LoVo (cell line): ENCODE data around the gene DLD.
"Not testable (repeated sequence)": the region's sequence is repeated elsewhere in the genome, so short reads cannot be mapped to it uniquely, and the experiment has no call there.

Source experiments
- DNase-seq: peaks from one replicate; pipeline ENCODE4 v3.0.0-alpha.2; 2016; ENCODE audit warnings: low spot score

The DLD gene

GRCh38 chr7:107874605-107875446 lies 16.2 kb upstream of the DLD start:
- DNase-seq = peak; percentile 74

DNA sequence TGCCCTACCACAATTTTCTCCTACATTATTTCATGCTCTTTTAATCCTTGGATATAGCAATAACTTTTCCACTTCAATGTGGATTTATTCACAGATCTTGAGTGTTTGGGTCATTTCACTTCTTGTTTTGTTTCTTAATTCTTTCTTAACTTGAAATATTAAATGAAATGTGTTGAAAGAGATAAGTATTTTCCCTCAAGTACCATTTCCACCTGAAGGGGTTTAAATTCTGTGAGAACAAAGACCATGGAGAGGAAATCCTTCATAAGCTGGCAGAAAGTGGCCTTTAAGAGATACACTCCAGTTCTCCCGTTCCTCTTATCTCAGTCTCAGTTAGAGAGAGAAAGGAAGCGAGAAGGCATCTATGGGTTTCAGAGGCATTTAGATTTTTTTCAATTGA lies 14.1 kb upstream of the DLD start:
- DNase-seq = no peak

- no peak for DNase-seq
Observed at GRCh38 chr7:107877731-107878382, 13.1 kb upstream of the DLD start.

GRCh38 chr7:107878636-107879035 lies 12.3 kb upstream of the DLD start:
- no peak for DNase-seq

GRCh38 chr7:107879400-107880035 lies 11.5 kb upstream of the DLD start:
- DNase-seq = peak; percentile 80

DNA sequence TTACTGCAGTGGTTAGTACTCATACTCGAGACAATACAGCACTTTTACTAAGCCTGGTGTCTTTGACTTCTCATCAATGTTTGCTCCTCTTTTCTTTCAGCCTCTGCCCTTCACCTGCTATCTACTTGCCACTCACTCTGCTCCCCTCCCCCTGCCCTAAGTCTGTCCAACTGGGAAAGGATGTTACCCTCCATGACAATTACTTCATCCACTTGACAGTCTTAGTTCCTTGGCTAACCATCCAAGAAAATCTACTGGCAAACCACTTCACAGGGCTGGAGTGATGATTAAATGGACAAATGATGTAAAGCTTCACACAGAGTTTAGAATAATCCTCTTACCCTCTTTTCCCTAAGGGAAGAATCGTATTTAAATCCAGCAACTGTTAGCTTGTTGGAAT lies 8.2 kb upstream of the DLD start:
- DNase-seq = no peak

DNA sequence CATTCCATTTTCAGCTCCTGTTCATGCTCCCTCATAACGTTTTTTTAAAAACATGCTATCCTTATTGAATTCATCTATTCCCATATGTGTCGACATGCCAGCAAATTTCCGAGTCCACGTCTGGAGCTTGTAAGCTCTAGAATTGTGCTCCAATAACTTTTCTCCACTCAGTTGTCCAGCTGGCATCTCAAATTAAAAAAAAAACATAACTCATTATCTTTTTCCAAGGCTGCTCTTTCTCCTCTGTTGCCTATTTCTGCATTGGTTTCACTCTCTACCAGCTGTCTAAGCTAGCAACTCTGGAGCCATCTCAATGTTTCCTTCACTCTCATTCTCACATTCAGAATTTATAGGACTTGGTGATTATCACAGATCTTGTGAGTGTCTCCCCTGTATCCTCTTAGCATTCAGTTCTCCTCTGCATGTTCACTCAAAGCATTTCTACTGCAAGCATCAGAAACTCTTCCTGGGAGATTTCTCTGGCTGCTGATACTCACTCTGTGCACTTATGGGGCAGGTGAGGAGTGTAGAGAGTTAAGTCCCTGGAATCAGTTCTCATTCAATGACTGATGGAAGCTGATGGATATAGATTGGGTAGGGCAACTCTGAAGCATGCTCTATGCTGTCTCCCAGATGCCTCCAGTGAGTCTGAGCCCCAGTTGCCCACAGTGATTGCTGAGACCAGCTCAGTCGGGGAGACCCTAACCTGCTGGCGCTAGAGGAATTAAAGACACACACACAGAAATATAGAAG lies 6.7 kb upstream of the DLD start:
- no peak for DNase-seq

GRCh38 chr7:107887827-107888226 lies 3.2 kb upstream of the DLD start:
- DNase-seq = not testable (repeated sequence)

DNA sequence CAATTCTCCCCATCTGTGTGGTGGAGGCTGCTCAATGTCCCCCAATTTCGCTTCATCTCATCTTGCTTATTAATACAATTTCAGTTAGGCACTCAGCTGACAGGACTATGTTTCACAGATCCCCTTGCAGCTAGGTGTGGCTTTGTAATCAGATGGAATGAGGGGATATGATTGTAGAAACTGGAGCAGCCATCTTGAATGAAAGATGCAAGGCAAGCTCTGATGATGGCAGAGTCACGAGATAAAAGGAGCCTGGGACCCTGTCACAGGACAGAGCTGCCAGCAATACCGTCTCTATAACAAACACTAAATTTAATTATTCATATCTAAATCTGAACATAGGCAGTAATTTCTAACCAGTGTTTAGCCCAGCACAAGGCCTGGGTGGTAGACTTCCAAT lies 991 bp upstream of the DLD start:
- no peak for DNase-seq

DNA sequence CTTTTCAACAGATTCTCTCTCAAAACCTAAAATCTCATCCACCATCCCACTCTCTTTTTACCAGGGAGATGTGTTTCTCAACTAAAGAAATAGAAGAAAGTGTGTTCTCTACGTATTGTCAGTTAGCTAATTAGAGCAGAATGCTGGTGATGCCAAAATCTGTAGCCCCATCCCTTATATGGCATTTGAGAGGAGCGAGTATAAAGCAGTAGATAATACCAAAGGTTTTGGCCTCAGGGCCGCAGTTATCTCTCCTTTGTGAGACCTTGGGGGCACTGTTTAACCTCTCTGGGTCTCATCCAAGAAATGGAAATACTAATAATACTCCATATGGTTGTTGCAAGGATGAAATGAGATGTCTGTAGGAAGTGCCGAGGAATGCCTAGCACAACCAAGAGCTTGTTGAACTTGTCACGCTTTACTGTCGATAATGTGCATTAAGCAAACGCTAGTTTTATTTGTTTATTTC lies 456 bp upstream of the DLD start:
- DNase-seq = no peak

DNA sequence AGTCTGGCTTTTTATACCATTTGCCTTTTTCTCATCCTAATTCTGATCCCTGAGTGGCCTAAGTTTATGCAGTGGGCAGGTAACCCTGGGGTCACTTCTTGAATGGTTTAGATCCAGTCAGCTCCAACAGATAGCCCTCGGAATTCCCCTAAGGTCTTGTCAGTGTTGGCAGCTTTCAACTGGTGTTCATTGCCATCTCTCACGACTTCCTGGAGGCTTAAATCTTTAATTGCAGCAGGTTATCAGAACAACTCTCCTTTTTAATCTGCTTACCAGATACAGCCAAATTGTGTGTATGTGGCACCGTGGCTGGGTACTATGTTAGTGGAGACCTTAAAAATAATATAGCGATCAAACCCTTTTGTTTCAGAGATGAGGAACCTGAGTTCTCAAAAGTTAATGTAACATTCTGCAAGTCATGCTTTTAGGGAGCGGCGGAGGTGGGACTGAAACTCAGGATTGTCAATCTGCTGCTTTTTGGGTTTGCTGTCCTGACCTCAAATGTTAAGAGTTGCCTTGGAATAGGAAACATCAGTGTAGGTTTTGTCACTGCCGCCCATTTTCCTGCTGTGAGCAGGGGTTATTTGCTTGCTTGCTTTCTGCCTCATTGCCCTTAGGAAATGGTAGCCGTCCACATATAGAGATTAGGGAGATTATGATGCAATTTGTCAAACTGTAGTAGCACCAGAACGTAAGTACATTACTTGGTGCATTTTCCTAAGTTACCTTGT lies 818 bp downstream of the DLD start:
- DNase-seq = no peak

DNA sequence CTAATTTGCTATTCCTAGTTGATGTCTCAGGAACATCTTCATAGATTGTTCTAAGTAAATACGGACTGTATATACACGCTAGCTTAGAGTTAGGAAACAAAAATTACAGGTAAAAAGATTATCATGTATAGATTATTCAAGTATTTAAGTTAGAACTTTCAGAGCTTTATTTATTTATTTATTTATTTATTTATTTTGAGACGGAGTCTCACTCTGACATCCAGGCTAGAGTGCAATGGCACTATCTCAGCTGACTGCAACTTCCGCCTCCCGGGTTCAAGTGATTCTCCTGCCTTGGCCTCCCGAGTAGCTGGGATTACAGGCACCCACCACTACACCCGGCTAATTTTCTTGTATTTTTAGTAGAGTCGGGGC lies 1.4 kb downstream of the DLD start:
- DNase-seq = not testable (repeated sequence)

DNA sequence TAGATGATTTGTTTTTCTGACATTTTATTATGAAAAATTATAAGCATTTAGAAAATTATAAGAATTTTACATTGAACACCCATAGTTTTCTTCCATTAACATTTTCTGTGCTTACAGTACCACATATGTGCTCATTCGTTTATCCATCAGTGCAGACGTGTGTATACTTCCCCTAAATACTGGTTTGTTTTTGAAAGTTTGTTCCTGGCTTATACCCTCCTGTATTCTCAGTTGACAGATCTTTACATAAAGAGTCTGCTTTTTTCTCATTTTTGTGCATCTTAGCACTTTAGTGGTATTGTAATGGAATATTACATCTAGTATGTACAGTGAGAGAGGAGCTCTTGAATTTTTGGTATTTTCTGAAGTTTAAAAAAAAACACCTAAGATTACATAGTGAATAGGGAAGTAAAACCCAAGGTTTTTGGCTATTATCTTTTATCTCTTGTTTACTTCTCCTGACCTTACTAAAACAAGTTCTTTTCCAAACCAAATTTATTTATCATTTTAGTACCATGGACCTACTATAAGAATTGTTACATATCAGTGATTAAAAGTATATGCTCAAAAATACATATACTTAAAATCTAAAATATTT lies 8.1 kb downstream of the DLD start:
- no peak for DNase-seq

DNA sequence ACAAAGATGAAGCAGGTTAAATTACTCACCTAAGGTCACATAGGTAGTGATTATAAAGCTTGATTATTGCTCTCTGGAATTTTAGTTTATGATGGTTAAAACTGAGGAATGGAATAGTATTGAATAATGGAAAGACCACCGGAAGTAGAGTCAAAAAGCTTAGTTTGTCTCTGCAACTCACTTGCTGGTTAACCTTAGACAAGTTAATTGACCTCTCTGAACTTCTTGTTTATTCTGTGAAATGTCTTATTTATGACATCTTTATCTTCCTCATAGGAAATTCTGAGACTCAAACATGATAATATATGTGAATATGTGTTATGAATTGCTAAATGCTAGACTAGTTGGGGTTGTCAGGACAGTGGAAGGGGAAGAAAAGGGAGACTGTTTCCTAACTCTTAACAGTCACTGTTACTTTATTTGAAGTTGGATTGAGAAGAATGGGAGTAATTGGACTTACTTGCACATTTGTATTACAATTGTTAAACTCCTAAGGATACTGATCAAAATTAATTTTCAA lies 9.6 kb downstream of the DLD start:
- DNase-seq = no peak

DNA sequence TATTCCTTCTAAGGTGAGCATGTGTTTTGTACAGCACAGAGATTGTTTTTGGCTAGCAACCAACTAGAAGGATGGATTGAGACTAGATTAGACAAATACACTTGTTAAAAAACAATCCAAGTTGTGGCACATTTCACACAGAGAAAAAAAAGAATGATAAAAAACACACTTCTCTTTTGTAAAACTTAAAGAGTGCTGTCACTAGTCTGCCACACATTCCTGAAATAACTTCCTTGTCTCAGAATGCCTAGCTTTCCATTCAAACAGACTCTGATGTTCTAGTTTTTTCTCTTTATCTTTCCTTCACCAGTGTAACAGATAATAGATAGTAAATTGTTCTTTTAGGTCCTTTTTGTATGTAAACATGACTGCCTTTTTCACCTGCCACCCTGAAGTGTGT lies 11.4 kb downstream of the DLD start:
- DNase-seq = no peak

- DNase-seq = no peak
Observed at GRCh38 chr7:107907790-107908189, 16.8 kb downstream of the DLD start.

DNA sequence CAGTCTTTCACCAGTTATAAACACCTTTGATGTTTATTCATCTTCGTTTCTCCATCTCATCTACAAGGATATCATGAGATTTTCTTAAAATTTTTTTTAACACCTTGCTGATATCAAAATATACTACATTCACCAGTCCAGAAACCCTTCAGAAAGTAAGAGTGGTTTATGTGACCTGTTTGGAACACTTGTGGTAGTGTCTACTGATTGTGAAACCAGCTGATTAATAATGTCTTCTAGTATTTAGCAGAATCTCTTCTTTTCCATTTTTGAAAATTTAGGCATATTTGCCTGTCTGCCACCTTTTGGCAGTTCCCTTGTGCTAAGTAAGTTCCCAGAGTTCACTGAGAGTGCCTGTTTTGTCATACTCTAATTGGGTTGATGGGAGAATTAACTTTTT lies 18.5 kb downstream of the DLD start:
- DNase-seq = no peak

- no peak for DNase-seq
Observed at GRCh38 chr7:107911981-107912380, 21.0 kb downstream of the DLD start.

GRCh38 chr7:107913851-107914250 lies 22.9 kb downstream of the DLD start:
- no peak for DNase-seq

DNA sequence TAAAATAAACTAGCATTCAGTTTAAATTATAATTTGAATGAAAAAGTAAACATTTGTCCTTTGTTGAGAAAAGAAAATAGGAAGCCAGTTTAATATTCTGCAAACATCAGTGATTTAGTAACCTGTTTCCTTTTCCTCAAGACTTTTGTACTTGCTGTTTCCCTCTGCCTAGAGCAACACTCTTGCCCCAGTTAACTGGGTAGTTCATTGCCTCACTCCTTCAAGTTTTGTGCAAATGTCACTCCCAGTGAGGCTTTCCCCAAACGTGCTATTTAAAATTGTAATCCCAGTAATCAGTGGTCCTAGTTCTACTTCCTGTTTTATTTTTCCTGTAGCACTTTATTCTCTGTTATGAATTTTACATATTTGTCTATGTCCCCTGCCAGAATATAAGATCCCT lies 23.8 kb downstream of the DLD start:
- no peak for DNase-seq

GRCh38 chr7:107915541-107915940 lies 24.6 kb downstream of the DLD start:
- no peak for DNase-seq
